Trophoblast cell (in vitro differentiated cells and primary cell): ENCODE results near the gene ITGA8. TPM values are rescaled to one million over a fixed set of nuclear protein-coding genes. Genes with fewer than 3 reads are reported as not detected.
"Not testable (repeated sequence)": the region's sequence is repeated elsewhere in the genome, so short reads cannot be mapped to it uniquely, and the experiment has no call there.

Experiments
- DNase-seq, 2 donors: peaks; one replicate each; pipeline ENCODE4 v3.0.0-alpha.2; 2016
- H2AFZ ChIP-seq: 2 replicates; pipeline ENCODE4 v1.6.1; 2013; ENCODE audit warnings: low read length, moderate library complexity, mild to moderate bottlenecking; ENCODE audit not compliant: insufficient read depth, poor library complexity
- H2AK5ac ChIP-seq: 2 replicates; pipeline ENCODE4 v1.6.1; 2013; ENCODE audit warnings: mild to moderate bottlenecking, low read length
- H2BK120ac ChIP-seq: 2 replicates; pipeline ENCODE4 v1.6.1; 2013; ENCODE audit warnings: low read length, mild to moderate bottlenecking, moderate library complexity; ENCODE audit not compliant: insufficient read depth, poor library complexity
- H2BK12ac ChIP-seq: 2 replicates; pipeline ENCODE4 v1.6.1; 2013; ENCODE audit warnings: mild to moderate bottlenecking, low read length, moderate library complexity
- H2BK5ac ChIP-seq: 2 replicates; pipeline ENCODE4 v1.6.1; 2013; ENCODE audit warnings: low read length, low read depth, moderate library complexity, mild to moderate bottlenecking; ENCODE audit not compliant: poor library complexity
- H3K14ac ChIP-seq: 2 replicates; pipeline ENCODE4 v1.6.1; 2013; ENCODE audit warnings: mild to moderate bottlenecking, low read length
- H3K18ac ChIP-seq: 2 replicates; pipeline ENCODE4 v1.6.1; 2013; ENCODE audit warnings: mild to moderate bottlenecking, low read length
- H3K23ac ChIP-seq: 2 replicates; pipeline ENCODE4 v1.6.1; 2013; ENCODE audit warnings: low read length
- H3K27ac ChIP-seq: 2 replicates; pipeline ENCODE4 v1.5.1; 2013; ENCODE audit warnings: low read depth, mild to moderate bottlenecking, inconsistent platforms, low read length, moderate library complexity
- H3K27me3 ChIP-seq: 2 replicates; pipeline ENCODE4 v1.6.1; 2013; ENCODE audit warnings: inconsistent platforms, mild to moderate bottlenecking, low read length, moderate library complexity; ENCODE audit not compliant: insufficient read depth
- H3K36me3 ChIP-seq, 2 experiments: 1 replicate in 1 of 2; 2 replicates in 1 of 2; pipeline ENCODE4 v1.6.1; 2013; ENCODE audit warnings: low read length in 2 of 2, mild to moderate bottlenecking in 2 of 2, moderate library complexity in 1 of 2; ENCODE audit not compliant: insufficient read depth in 2 of 2, control insufficient read depth in 1 of 2
- H3K4ac ChIP-seq: 2 replicates; pipeline ENCODE4 v1.6.1; 2013; ENCODE audit warnings: low read depth, mild to moderate bottlenecking, low read length, moderate library complexity
- H3K4me1 ChIP-seq, 2 experiments: 1 replicate in 1 of 2; 2 replicates in 1 of 2; pipeline ENCODE4 v1.6.1; 2013; ENCODE audit warnings: low read length in 2 of 2, mild to moderate bottlenecking in 2 of 2, moderate library complexity in 1 of 2; ENCODE audit not compliant: insufficient read depth in 2 of 2, control insufficient read depth in 1 of 2
- H3K4me2 ChIP-seq: 2 replicates; pipeline ENCODE4 v1.6.1; 2013; ENCODE audit warnings: inconsistent platforms, mild to moderate bottlenecking, low read length, moderate library complexity
- H3K4me3 ChIP-seq: 2 replicates; pipeline ENCODE4 v1.5.1; 2013; ENCODE audit warnings: mild to moderate bottlenecking, low read depth, low read length, inconsistent platforms
- H3K79me1 ChIP-seq: one replicate; pipeline ENCODE4 v1.6.1; 2013; ENCODE audit warnings: low read length
- H3K79me2 ChIP-seq: 2 replicates; pipeline ENCODE4 v1.6.1; 2013; ENCODE audit warnings: low read length, mild to moderate bottlenecking; ENCODE audit not compliant: control insufficient read depth, insufficient read depth, poor library complexity
- H3K9ac ChIP-seq: 2 replicates; pipeline ENCODE4 v1.6.1; 2013; ENCODE audit warnings: mild to moderate bottlenecking, low read length
- H3K9me3 ChIP-seq: 2 replicates; pipeline ENCODE4 v1.6.1; 2013; ENCODE audit warnings: low read depth, mild to moderate bottlenecking, control low read depth, inconsistent platforms, low read length; ENCODE audit not compliant: insufficient read depth
- H4K12ac ChIP-seq: 2 replicates; pipeline ENCODE4 v1.6.1; 2013; ENCODE audit warnings: low read depth, mild to moderate bottlenecking, low read length, moderate library complexity
- H4K8ac ChIP-seq: 2 replicates; pipeline ENCODE4 v1.6.1; 2013; ENCODE audit warnings: low read depth, mild to moderate bottlenecking, low read length, moderate library complexity
- H4K91ac ChIP-seq: one replicate; pipeline ENCODE4 v1.6.1; 2013; ENCODE audit warnings: low read depth, mild to moderate bottlenecking, low read length, moderate library complexity
- WGBS: extraction: QIAGEN DNeasy Blood & Tissue Kit; methylation state at CpG from one replicate; pipeline ENCODE4 v1.1.7; 2013; ENCODE audit warnings: missing lambda C conversion rate; ENCODE audit not compliant: insufficient read length, insufficient coverage; ENCODE audit errors: extremely low coverage; 5-methylcytosine and 5-hydroxymethylcytosine counted together
- polyA plus RNA-seq: library from polyadenylated mRNA; stranded (reverse); fragments of 200-250 nt; gene quantifications from 2 replicates; pipeline ENCODE4 v1.2.3, GENCODE V29; 2013

The ITGA8 gene
- 1.7 and 1.8 TPM in 2 replicates for polyA plus RNA-seq

DNA sequence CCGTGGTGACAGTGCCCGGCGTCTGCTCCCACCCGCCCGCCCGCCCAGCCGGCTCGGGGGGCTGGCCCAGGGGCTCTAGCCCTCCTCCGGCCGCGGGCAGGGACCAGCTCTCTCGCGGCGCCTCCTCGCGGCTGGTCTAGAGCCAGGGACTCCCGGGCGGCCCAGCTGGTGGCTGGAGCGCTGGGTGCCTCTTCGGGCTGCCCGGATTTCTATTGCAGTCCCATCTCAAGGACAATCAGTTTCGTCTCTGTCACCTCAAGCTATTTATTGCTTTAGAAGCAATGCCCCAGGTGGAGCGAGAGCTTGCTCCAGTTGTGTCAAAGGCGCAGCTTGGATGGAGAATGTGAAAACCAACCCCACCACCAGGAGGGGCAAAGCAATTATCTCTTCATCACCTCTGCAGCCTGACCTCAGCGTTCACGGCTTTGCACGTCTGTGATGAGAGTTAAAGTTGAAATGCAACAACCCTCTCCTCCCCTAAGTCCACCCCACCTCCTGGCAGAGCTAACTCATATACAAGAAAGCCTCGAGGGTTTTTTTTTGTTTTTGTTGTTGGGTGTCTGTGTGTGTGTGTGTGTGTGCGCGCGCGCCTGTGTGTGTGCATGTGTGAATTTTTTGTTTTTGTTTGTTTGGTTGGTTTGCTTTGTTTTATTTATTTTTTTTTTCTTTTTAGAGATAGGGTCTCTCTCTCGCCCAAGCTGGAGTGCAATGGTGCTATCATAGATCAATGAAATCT is at the start of gene ITGA8:
TSS of gene ITGA8 (minus strand) at position 24 of the 736 bp plus-strand sequence. CDS start 151 bp downstream, outside the sequence.
- Histone ChIP-seq H3K18ac (no peak within 1 kb of the TSS), H3K4me2 (peak within 1 kb of the TSS; percentile 97), H4K91ac (no peak within 1 kb of the TSS), H3K36me3 (no peaks in the 10 kb centered on the region), H3K9me3 (peaks cover 7% of the 10 kb centered on the region), H3K4ac (no peak within 1 kb of the TSS), H3K79me2 (no peaks in the 10 kb centered on the region), H3K14ac (no peak within 1 kb of the TSS), H3K23ac (no peak within 1 kb of the TSS), H4K8ac (no peak within 1 kb of the TSS), H2BK12ac (no peak within 1 kb of the TSS), H3K9ac (no peak within 1 kb of the TSS), H3K4me1 (peaks cover 0 to 10% of the 10 kb centered on the region in 2 experiments), H3K27me3 (peaks cover 18% of the 10 kb centered on the region), H2BK120ac (no peak within 1 kb of the TSS), H2BK5ac (no peak within 1 kb of the TSS), H3K27ac (no peak within 1 kb of the TSS), H3K4me3 (peak within 1 kb of the TSS; percentile 70), H2AFZ (peak within 1 kb of the TSS; percentile 37), H4K12ac (no peak within 1 kb of the TSS), H2AK5ac (no peak within 1 kb of the TSS), H3K79me1 (no peaks in the 10 kb centered on the region)
- DNase-seq, result no peak
- no CpG with 5 or more reads among the region's 33 CpGs for WGBS

- Histone ChIP-seq H3K23ac (no peak overlapping the region), H4K8ac (no peak overlapping the region)
Measured at GRCh38 chr10:15764892-15765454, 45.3 kb upstream of the ITGA8 start.

DNA sequence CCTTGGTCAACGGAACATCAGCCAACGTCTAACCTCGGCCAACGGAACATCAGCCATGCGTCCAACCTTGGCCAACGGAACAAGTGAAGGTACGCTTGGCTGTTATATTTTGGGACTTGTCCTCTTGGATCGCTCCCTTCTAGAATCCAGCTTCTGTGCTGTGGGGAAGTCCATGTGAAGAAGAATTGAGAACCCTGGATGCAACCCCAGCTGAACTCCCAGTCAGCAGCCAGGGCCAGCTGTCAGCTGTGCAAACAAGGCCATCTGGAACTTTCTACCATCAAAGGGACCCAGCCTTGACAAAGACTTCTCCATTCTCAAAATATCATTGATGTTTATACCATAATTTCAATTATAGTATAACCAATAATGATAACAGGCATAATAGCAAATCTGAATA is 43.3 kb upstream of the ITGA8 start:
- no peak overlapping the region for H2AFZ ChIP-seq
- no peaks in the 10 kb centered on the region for H3K4me1 ChIP-seq
- H3K18ac ChIP-seq, result no peak overlapping the region
- no peak overlapping the region for H3K4me2 ChIP-seq
- H3K4ac ChIP-seq, result no peak overlapping the region
- H2AK5ac ChIP-seq, result no peak overlapping the region
- H2BK120ac ChIP-seq, result no peak overlapping the region
- H4K91ac ChIP-seq, result no peak overlapping the region
- H4K8ac ChIP-seq, result no peak overlapping the region
- H3K27ac ChIP-seq, result no peak overlapping the region
- no peak overlapping the region for H3K14ac ChIP-seq
- no peak overlapping the region for H2BK12ac ChIP-seq
- H3K27me3 ChIP-seq, result no peaks in the 10 kb centered on the region
- no peak overlapping the region for H3K9ac ChIP-seq
- H3K4me3 ChIP-seq, result no peak overlapping the region
- no peaks in the 10 kb centered on the region for H3K79me2 ChIP-seq
- no CpG with 5 or more reads among the region's 8 CpGs for WGBS
- DNase-seq, result no peak
- H3K23ac ChIP-seq, result no peak overlapping the region
- H3K9me3 ChIP-seq, result peaks cover 3% of the 10 kb centered on the region
- H3K79me1 ChIP-seq, result no peaks in the 10 kb centered on the region
- H3K36me3 ChIP-seq, result no peaks in the 10 kb centered on the region
- H4K12ac ChIP-seq, result no peak overlapping the region
- no peak overlapping the region for H2BK5ac ChIP-seq

More at GRCh38 chr10:15764892-15765454, 45.3 kb upstream of the ITGA8 start:
- no peak overlapping the region for H2BK12ac ChIP-seq
- H3K14ac ChIP-seq, result no peak overlapping the region
- H3K9ac ChIP-seq, result no peak overlapping the region
- no peak overlapping the region for H2BK120ac ChIP-seq
- H3K79me2 ChIP-seq, result no peaks in the 10 kb centered on the region
- no peak overlapping the region for H2BK5ac ChIP-seq
- no peaks in the 10 kb centered on the region for H3K27me3 ChIP-seq
- no peaks in the 10 kb centered on the region for H3K79me1 ChIP-seq
- WGBS, result no CpG with 5 or more reads among the region's 2 CpGs
- H3K36me3 ChIP-seq, result no peaks in the 10 kb centered on the region
- no peak overlapping the region for H3K27ac ChIP-seq
- no peak overlapping the region for H3K18ac ChIP-seq
- H4K91ac ChIP-seq, result no peak overlapping the region
- no peak overlapping the region for H4K12ac ChIP-seq
- no peak overlapping the region for H2AK5ac ChIP-seq
- H3K4me1 ChIP-seq, result no peaks in the 10 kb centered on the region
- H3K4ac ChIP-seq, result no peak overlapping the region
- H3K9me3 ChIP-seq, result peaks cover 3% of the 10 kb centered on the region
- H3K4me2 ChIP-seq, result no peak overlapping the region
- no peak overlapping the region for H2AFZ ChIP-seq
- no peak for DNase-seq
- no peak overlapping the region for H3K4me3 ChIP-seq

DNA sequence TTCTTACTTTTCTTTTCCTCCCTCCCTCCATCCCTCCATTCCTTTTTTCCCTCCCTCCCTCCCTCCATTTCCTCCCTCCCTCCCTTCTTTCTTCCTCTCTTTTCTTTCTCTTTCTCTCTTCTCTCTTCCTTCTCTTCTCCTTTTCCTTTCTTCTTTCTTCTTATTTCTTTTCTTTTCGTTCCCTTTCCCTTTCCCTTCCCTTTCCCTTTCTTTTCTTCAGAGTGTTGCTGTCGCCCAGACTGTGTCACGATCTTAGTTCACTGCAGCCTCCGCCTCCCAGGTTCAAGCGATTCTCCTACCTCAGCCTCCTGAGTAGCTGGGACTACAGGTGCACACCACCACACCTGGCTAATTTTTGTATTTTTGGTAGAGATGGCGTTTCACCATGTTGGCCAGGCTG is 42.5 kb upstream of the ITGA8 start:
- not testable (repeated sequence) for H3K79me1 ChIP-seq, H3K27me3 ChIP-seq, H3K27ac ChIP-seq, H3K4me3 ChIP-seq, H2BK120ac ChIP-seq, H3K79me2 ChIP-seq, H2AFZ ChIP-seq, H3K18ac ChIP-seq, H2BK5ac ChIP-seq, H3K4me2 ChIP-seq, H2BK12ac ChIP-seq, H3K4ac ChIP-seq, H3K36me3 ChIP-seq, H4K8ac ChIP-seq, H3K14ac ChIP-seq, H3K4me1 ChIP-seq, H2AK5ac ChIP-seq, H3K23ac ChIP-seq, H3K9me3 ChIP-seq, DNase-seq, H4K12ac ChIP-seq, H3K9ac ChIP-seq, H4K91ac ChIP-seq
- WGBS, result no CpG with 5 or more reads among the region's 6 CpGs
